Measurements from ENCODE around the gene ACP2. TPM values are rescaled to one million over a fixed set of nuclear protein-coding genes. Genes with fewer than 3 reads are reported as not detected.

The ACP2 gene
- total and polyA plus RNA-seq, 9 of the 15 experiments (the other 6 are each of a cell fraction or from before 2014, with no cell fraction given): 1.9 to 20.0 (median 11.6) TPM

DNA sequence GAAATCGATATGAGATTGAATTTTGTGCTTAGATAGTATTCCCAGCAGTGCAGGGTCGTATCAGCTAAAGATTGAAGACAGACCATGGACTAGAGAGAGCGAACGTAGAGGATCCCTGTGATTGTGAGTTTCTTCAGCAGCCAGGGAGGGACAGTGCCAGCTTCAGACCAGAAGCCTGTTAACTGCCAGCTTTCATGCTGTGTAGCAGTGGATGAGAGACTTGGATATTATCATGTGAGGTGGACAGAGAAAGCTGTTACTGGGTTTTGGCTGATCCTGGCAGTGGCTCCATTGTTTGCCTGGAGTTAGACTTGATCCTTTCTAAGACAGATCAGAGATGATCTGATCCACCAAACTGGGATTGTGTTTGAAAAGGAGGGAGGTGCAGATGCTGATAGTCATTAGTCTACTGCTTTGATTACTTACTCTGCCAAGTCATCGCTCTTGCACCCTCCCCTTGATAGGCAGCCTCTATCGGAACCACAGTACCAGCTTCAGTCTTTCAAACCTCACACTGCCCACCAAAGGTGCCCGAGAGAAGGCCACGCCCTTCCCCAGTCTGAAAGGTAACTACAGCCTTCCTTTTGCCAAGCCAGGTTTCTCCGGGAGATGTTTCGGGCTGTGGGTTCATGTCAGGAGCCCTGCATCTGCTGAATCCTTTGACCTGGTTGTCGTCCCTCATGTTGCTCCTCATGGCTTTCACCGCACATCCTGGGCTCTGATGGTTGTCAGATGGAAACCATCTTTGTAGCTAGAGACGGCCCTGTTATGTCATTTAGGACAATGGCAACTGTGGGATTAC lies 37.6 kb upstream of the ACP2 start:
- no peak overlapping the region for H3K9ac ChIP-seq (ENCODE audit: insufficient read depth in 1 of 2, low read depth in 2 of 2, low read length in 2 of 2)
- FAIRE-seq (no peak), DNase-seq (ENCODE audit: extremely low read depth in 1 of 4, low spot score in 3 of 4) (no peak), ATAC-seq (no peak)
- intact Hi-C loops (cut with micrococcal nuclease) (no loop called here), in situ Hi-C loops (cut with MboI) (no loop called here)
- POLR2A ChIA-PET: interaction anchor here (0.5 to 1.2 kb wide), 3 partner anchors 10 to 125 kb away, joined by 3 to 6 read pairs (median 4); no protein-coding TSS in a partner anchor
- H2AFZ ChIP-seq (ENCODE audit: low read depth, low read length): no peak overlapping the region
- H3K79me2 ChIP-seq (ENCODE audit: control insufficient read depth, insufficient read depth, low read length): no peaks in the 10 kb centered on the region
- peaks cover 90% of the 10 kb centered on the region for H3K36me3 ChIP-seq (ENCODE audit: control insufficient read depth, insufficient read depth, low read length)
- no peak overlapping the region for H3K4me2 ChIP-seq (ENCODE audit: insufficient read depth, low read length)
- no peaks in the 10 kb centered on the region for H3K9me1 ChIP-seq (ENCODE audit: control insufficient read depth, insufficient read depth, low read length)
- H3K9me3 ChIP-seq (replicated peaks; ENCODE audit: control insufficient read depth, insufficient read depth, low read depth, low read length): no peaks in the 10 kb centered on the region
- BruUV-seq (replicated peaks): no TSS peak
- CTCF ChIA-PET (ENCODE audit: low intra/inter-chr PET ratio): no interaction called here
- H3K27ac ChIP-seq (ENCODE audit: extremely low read depth, low read depth, low read length): no peak overlapping the region
- no peaks in the 10 kb centered on the region for H3K27me3 ChIP-seq (ENCODE audit: control insufficient read depth in 2 of 2, insufficient read depth in 2 of 2, low read length in 2 of 2)
- no peak for TF ChIP-seq EHMT2 (IDR thresholded peaks at IDR 0.05)
- TF ChIP-seq ZBTB1 (CRISPR knock-in tag; IDR thresholded peaks at IDR 0.05; ENCODE audit: borderline replicate concordance, low read depth): no peak
- TF ChIP-seq HDAC1 (IDR thresholded peaks at IDR 0.05): no peak
- TF ChIP-seq GABPA (tag; conservative IDR thresholded peaks at IDR 0.05; ENCODE audit: low read depth): no peak
- no peak for TF ChIP-seq POLR3A (IDR thresholded peaks at IDR 0.05; ENCODE audit: borderline replicate concordance, extremely low read depth, insufficient read depth, insufficient read length)
- TF ChIP-seq ELF2 (CRISPR knock-in tag; IDR thresholded peaks at IDR 0.05): no peak
- TF ChIP-seq SRSF1 (IDR thresholded peaks at IDR 0.05; ENCODE audit: low read depth, low read length): no peak
- TF ChIP-seq KLF10 (CRISPR knock-in tag; IDR thresholded peaks at IDR 0.05): no peak
- no peak for TF ChIP-seq TCF7L2 (IDR thresholded peaks at IDR 0.05; ENCODE audit: low read depth, low read length)
- TF ChIP-seq, protein P1, sequence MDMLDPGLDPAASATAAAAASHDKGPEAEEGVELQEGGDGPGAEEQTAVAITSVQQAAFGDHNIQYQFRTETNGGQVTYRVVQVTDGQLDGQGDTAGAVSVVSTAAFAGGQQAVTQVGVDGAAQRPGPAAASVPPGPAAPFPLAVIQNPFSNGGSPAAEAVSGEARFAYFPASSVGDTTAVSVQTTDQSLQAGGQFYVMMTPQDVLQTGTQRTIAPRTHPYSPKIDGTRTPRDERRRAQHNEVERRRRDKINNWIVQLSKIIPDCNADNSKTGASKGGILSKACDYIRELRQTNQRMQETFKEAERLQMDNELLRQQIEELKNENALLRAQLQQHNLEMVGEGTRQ (CRISPR knock-in tag; IDR thresholded peaks at IDR 0.05): no peak
- no peak for TF ChIP-seq MTA3 (IDR thresholded peaks at IDR 0.05; ENCODE audit: borderline replicate concordance)
- no peak for TF ChIP-seq HDAC2 (IDR thresholded peaks at IDR 0.05)
- no peak overlapping the region for H3K4me3 ChIP-seq
- H4K20me1 ChIP-seq (replicated peaks; ENCODE audit: control insufficient read depth, insufficient read depth, low read length): no peaks in the 10 kb centered on the region
- WGBS (ENCODE audit: insufficient coverage, low coverage, missing lambda C conversion rate): 94% methylated on average over 13 of the region's 13 CpGs
- no peaks in the 10 kb centered on the region for H3K4me1 ChIP-seq (replicated peaks in 1 of 2; ENCODE audit: control insufficient read depth in 2 of 2, insufficient read depth in 2 of 2, low read length in 2 of 2)

Data from K562 (cell line).